Activated CD4-positive, alpha-beta T cell treated with anti-CD3 and anti-CD28 coated beads, Interleukin-2, Interleukin-6, amounts not matched to agents 100 ng/mL and 50 ng/mL, durations not matched to agents 16 hours and 8 hours (primary cell): ENCODE measurements around the gene TNIK.
"Not testable (repeated sequence)": the region's sequence is repeated elsewhere in the genome, so short reads cannot be mapped to it uniquely, and the experiment has no call there.

Experiments
- DNase-seq: peaks from one replicate; pipeline ENCODE4 v3.0.0-alpha.2; 2020

The TNIK gene

GRCh38 chr3:171382347-171382746 lies 77.9 kb downstream of the TNIK start:
- not testable (repeated sequence) for DNase-seq

- DNase-seq, result no peak
Observed at GRCh38 chr3:171380711-171381425, 79.3 kb downstream of the TNIK start.

- no peak for DNase-seq
Observed at GRCh38 chr3:171379961-171380483, 80.2 kb downstream of the TNIK start.

- DNase-seq, result no peak
Observed at GRCh38 chr3:171379281-171379680, 80.9 kb downstream of the TNIK start.

GRCh38 chr3:171378586-171378985 lies 81.6 kb downstream of the TNIK start:
- no peak for DNase-seq

- no peak for DNase-seq
Observed at GRCh38 chr3:171377859-171378258, 82.3 kb downstream of the TNIK start.

- DNase-seq, result no peak
Observed at GRCh38 chr3:171376596-171376947, 83.6 kb downstream of the TNIK start.

GRCh38 chr3:171375666-171376595 lies 84.3 kb downstream of the TNIK start:
- DNase-seq, result no peak

- no peak for DNase-seq
Observed at GRCh38 chr3:171374661-171375285, 85.4 kb downstream of the TNIK start.

- DNase-seq, result no peak
Observed at GRCh38 chr3:171374260-171374659, 85.9 kb downstream of the TNIK start.

GRCh38 chr3:171373711-171374110 lies 86.5 kb downstream of the TNIK start:
- no peak for DNase-seq

GRCh38 chr3:171372694-171373093 lies 87.5 kb downstream of the TNIK start:
- DNase-seq, result no peak

GRCh38 chr3:171371354-171371753 lies 88.9 kb downstream of the TNIK start:
- DNase-seq, result no peak

GRCh38 chr3:171369156-171369555 lies 91.0 kb downstream of the TNIK start:
- DNase-seq, result no peak

- not testable (repeated sequence) for DNase-seq
Observed at GRCh38 chr3:171366738-171367137, 93.5 kb downstream of the TNIK start.

- no peak for DNase-seq
Observed at GRCh38 chr3:171366043-171366442, 94.2 kb downstream of the TNIK start.

GRCh38 chr3:171365489-171365888 lies 94.7 kb downstream of the TNIK start:
- no peak for DNase-seq

- DNase-seq, result no peak
Observed at GRCh38 chr3:171364500-171364899, 95.7 kb downstream of the TNIK start.

- DNase-seq, result no peak
Observed at GRCh38 chr3:171363202-171363601, 97.0 kb downstream of the TNIK start.

GRCh38 chr3:171362575-171362974 lies 97.6 kb downstream of the TNIK start:
- no peak for DNase-seq

- DNase-seq, result no peak
Observed at GRCh38 chr3:171358881-171359198, 101.4 kb downstream of the TNIK start.

- no peak for DNase-seq
Observed at GRCh38 chr3:171358181-171358880, 101.9 kb downstream of the TNIK start.

- DNase-seq, result no peak
Observed at GRCh38 chr3:171357721-171358120, 102.5 kb downstream of the TNIK start.
